ENCODE measurements around the gene C5. TPM values are rescaled to one million over a fixed set of nuclear protein-coding genes. Genes with fewer than 3 reads are reported as not detected.
"Not testable (repeated sequence)": the region's sequence is repeated elsewhere in the genome, so short reads cannot be mapped to it uniquely, and the experiment has no call there.

The C5 gene
- total RNA-seq = 1 to 10 TPM; 5.2 to 7.2 (median 6.2) TPM

GRCh38 chr9:121050128-121050988 is at the start of gene C5:
Gene C5 (minus strand): TSS chr9:121050275. CDS start chr9:121050246, 29 bp downstream.
- DNase-seq (ENCODE audit: low spot score) = no peak
- TF ChIP-seq, protein P1, sequence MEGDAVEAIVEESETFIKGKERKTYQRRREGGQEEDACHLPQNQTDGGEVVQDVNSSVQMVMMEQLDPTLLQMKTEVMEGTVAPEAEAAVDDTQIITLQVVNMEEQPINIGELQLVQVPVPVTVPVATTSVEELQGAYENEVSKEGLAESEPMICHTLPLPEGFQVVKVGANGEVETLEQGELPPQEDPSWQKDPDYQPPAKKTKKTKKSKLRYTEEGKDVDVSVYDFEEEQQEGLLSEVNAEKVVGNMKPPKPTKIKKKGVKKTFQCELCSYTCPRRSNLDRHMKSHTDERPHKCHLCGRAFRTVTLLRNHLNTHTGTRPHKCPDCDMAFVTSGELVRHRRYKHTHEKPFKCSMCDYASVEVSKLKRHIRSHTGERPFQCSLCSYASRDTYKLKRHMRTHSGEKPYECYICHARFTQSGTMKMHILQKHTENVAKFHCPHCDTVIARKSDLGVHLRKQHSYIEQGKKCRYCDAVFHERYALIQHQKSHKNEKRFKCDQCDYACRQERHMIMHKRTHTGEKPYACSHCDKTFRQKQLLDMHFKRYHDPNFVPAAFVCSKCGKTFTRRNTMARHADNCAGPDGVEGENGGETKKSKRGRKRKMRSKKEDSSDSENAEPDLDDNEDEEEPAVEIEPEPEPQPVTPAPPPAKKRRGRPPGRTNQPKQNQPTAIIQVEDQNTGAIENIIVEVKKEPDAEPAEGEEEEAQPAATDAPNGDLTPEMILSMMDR (IDR thresholded peaks at IDR 0.05) = no peak
- ATAC-seq (ENCODE audit: low FRiP score) = no peak

DNA sequence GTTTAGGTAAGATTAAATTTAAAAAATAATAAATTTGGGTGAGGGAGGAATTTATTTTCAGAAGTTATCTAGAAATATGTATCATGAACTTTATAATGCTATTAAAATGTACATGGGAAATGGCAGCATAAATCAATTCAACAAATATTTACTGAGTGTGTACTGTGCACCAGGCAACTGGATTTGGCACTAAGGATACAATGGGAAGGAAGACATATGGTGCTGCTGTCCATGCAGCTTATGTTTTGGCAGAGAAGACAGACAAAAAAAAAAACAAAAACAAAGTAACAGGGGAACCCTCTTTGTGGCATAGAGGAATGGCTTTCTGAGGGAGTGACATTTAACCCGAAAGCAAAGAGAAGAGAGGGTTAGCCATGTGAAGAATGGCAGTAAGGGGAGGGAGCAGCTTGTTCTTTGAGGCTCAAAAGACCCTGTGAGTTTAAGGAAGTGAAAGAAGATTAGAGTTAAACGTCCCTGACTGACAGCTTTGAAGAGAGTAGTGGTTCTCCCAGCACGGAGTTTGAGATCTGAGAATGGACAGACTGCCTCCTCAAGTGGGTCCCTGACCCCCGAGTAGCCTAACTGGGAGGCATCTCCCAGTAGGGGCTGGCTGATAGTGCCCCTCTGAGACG is 48.6 kb upstream of the C5 start:
- ATAC-seq (ENCODE audit: low FRiP score) (no peak), DNase-seq (ENCODE audit: low spot score) (no peak)
- TF ChIP-seq, protein P1 (IDR thresholded peaks at IDR 0.05) = no peak

DNA sequence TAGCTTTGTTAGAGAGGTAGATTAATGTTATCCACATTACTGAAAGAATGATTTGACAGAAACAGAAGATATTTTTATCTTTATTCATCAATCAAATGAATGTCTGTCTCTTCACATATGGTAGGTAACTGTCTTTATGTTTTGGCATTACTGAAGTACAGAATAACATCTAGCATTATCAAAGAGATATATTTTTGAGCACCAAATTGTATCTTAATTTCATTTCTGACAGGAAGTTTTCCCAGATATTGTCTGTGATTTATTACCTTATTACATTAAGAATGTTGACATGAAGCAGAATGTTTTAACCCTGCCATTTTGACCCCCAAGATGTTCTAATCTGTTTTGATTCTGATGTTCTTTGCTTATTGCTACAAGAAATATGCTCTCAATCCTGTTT is 45.0 kb upstream of the C5 start:
- DNase-seq (ENCODE audit: low spot score) (no peak), ATAC-seq (ENCODE audit: low FRiP score) (no peak)
- TF ChIP-seq, protein P1 (IDR thresholded peaks at IDR 0.05) = no peak

DNA sequence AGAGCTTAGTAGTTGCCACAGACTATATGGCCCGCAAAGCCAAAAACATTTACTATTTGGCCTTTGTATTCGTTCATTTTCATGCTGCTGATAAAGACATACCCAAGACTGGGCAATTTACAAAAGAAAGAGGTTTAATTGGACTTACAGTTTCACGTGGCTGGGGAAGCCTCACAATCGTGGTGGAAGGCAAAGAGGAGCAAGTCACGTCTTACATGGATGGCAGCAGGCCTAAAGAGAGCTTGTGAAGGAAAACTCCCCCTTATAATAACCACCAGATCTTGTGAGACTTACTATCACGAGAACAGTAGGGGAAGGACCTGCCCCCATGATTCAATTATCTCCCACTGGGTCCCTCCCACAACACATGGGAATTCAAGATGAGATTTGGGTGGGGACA is 40.7 kb upstream of the C5 start:
- not testable (repeated sequence) for DNase-seq (ENCODE audit: low spot score); ATAC-seq (ENCODE audit: low FRiP score)

- ATAC-seq (ENCODE audit: low FRiP score) = no peak
- TF ChIP-seq, protein P1 (IDR thresholded peaks at IDR 0.05) = no peak
- no peak for DNase-seq (ENCODE audit: low spot score)
These were observed 38.5 kb upstream of the C5 start for GRCh38 chr9:121088576-121088975.

DNA sequence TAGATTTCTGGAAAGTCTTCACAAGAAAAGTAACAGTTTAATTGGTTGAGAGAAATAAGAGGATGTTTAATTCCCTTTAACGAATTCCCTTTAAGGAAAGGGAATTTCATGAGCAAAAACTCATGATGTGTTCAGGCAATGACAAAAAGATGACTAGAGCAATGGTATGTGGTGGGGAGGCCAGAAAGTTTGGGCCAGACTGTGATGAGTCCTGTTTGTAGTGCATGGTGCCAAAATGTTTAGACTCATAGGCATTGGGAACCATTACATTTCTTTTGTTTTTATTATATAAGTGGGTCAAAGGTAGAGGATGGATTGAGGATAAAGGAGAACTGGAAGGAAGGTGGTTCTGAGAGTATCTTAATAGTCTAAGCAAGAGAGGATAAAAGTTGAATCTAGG is 35.6 kb upstream of the C5 start:
- DNase-seq (ENCODE audit: low spot score) (no peak), ATAC-seq (ENCODE audit: low FRiP score) (no peak)

GRCh38 chr9:121082075-121082474 is 32.0 kb upstream of the C5 start:
- ATAC-seq (ENCODE audit: low FRiP score) = no peak
- TF ChIP-seq, protein P1 (IDR thresholded peaks at IDR 0.05) = no peak

More for the DNA sequence above, 35.6 kb upstream of the C5 start:
- TF ChIP-seq, protein P1 (IDR thresholded peaks at IDR 0.05) = no peak

More at GRCh38 chr9:121082075-121082474, 32.0 kb upstream of the C5 start:
- DNase-seq (ENCODE audit: low spot score) = no peak

Measured in omental fat pad (tissue), 4 donors.